ENCODE results near the gene KRTAP5-7.

- TF ChIP-seq CREB5 (CRISPR knock-in tag; IDR thresholded peaks at IDR 0.05; ENCODE audit: low read depth) (no peak), PATZ1 (CRISPR knock-in tag; IDR thresholded peaks at IDR 0.05; ENCODE audit: borderline replicate concordance) (no peak), ZFP3 (CRISPR knock-in tag; IDR thresholded peaks at IDR 0.05) (no peak)
These were observed 35.1 kb upstream of the KRTAP5-7 start for GRCh38 chr11:71491940-71492339.
